MM.1S (cell line): ENCODE data around the gene CUBN.

Experiments used
- DNase-seq: peaks from one replicate; pipeline ENCODE4 v3.0.0-alpha.2; 2015
- H2AFZ ChIP-seq: fragments of 300-600 bp; sonication (generic); 2 replicates; pipeline ENCODE4 v1.6.0; 2016; ENCODE audit warnings: antibody characterized with exemption, low read length
- H3F3A ChIP-seq: fragments of 300-600 bp; sonication (generic); 2 replicates; pipeline ENCODE4 v1.6.1; 2016; ENCODE audit warnings: mild to moderate bottlenecking, antibody characterized with exemption, low read length, moderate library complexity, mixed read lengths; ENCODE audit not compliant: insufficient read depth
- H3K27ac ChIP-seq: fragments of 300-600 bp; sonication (generic); 2 replicates; pipeline ENCODE4 v1.5.1; 2016; ENCODE audit warnings: mild to moderate bottlenecking, low read length
- H3K27me3 ChIP-seq: fragments of 300-600 bp; sonication (generic); replicated peaks from 2 replicates; pipeline ENCODE4 v1.6.0; 2016; ENCODE audit warnings: low read length; ENCODE audit not compliant: insufficient read depth
- H3K36me3 ChIP-seq: fragments of 300-600 bp; sonication (generic); replicated peaks from 2 replicates; pipeline ENCODE4 v1.6.1; 2016; ENCODE audit warnings: mild to moderate bottlenecking, low read length, mixed read lengths; ENCODE audit not compliant: insufficient read depth
- H3K4me1 ChIP-seq: fragments of 300-600 bp; sonication (generic); 2 replicates; pipeline ENCODE4 v1.6.1; 2016; ENCODE audit warnings: low read length, mixed read lengths
- H3K4me2 ChIP-seq: fragments of 300-600 bp; sonication (generic); 2 replicates; pipeline ENCODE4 v1.6.0; 2016; ENCODE audit warnings: low read depth, low read length
- H3K4me3 ChIP-seq: fragments of 300-600 bp; sonication (generic); 2 replicates; pipeline ENCODE4 v1.5.1; 2016; ENCODE audit warnings: low read length, mixed read lengths
- H3K79me2 ChIP-seq: fragments of 300-600 bp; sonication (generic); 2 replicates; pipeline ENCODE4 v1.6.1; 2016; ENCODE audit warnings: mixed run types, low read length, mixed read lengths
- H3K9ac ChIP-seq: fragments of 300-600 bp; sonication (generic); 2 replicates; pipeline ENCODE4 v1.6.1; 2016; ENCODE audit warnings: low read length, mixed read lengths
- H3K9me2 ChIP-seq: fragments of 300-600 bp; sonication (generic); replicated peaks from 2 replicates; pipeline ENCODE4 v1.6.1; 2016; ENCODE audit warnings: mild to moderate bottlenecking, low read length, mixed read lengths; ENCODE audit not compliant: insufficient read depth
- H3K9me3 ChIP-seq: fragments of 300-600 bp; sonication (generic); replicated peaks from 2 replicates; pipeline ENCODE4 v1.6.1; 2016; ENCODE audit warnings: mild to moderate bottlenecking, low read length, mixed read lengths; ENCODE audit not compliant: insufficient read depth
- H4K20me1 ChIP-seq: fragments of 300-600 bp; sonication (generic); 2 replicates; pipeline ENCODE4 v1.6.1; 2016; ENCODE audit warnings: mild to moderate bottlenecking, low read length, moderate library complexity, mixed read lengths; ENCODE audit not compliant: insufficient read depth
- EZH2 ChIP-seq: fragments of 300-600 bp; sonication (generic); optimal IDR thresholded peaks from 2 replicates; pipeline ENCODE3; 2017; ENCODE audit warnings: low read depth, mild to moderate bottlenecking, antibody characterized with exemption, low read length, mixed read lengths
- EZH2phosphoT487 ChIP-seq: fragments of 300-600 bp; sonication (generic); IDR thresholded peaks from 2 replicates; pipeline ENCODE4 v1.6.1; 2018; ENCODE audit warnings: antibody characterized with exemption, low read length
- TF ChIP-seq, protein P1 (sequence below): fragments of 300-600 bp; sonication (generic); IDR thresholded peaks from 2 replicates; pipeline ENCODE4 v1.5.1; 2016; ENCODE audit warnings: antibody characterized with exemption, low read length, mixed read lengths

The CUBN gene

DNA sequence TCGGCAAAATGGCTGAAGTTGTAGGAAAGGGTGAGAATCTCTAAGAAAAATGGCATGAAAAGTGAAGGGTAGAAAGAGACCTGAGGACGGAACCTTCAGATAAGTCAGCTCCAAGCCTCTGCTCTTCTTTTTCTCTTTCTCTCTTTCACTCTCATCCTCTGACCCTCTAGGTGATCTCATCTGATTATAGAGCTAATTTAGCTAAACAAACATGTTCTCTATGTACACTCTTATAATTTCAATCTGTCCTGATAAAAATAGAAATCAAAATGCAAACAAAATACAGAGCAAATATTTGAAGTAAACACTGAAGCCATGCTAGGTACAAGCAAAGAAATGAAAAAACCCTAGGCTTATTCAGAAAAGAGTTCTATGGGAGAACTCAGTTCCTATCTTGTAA, 14.4 kb upstream of the CUBN start:
- Histone ChIP-seq H3K36me3 (no peaks in the 10 kb centered on the region), H3K27ac (no peak overlapping the region), H3K9me3 (no peaks in the 10 kb centered on the region), H3K27me3 (no peaks in the 10 kb centered on the region), H3K4me3 (no peak overlapping the region), H3K9ac (no peak overlapping the region), H3K4me2 (no peak overlapping the region), H4K20me1 (no peaks in the 10 kb centered on the region), H3K4me1 (no peaks in the 10 kb centered on the region), H2AFZ (no peak overlapping the region), H3K79me2 (no peaks in the 10 kb centered on the region), H3F3A (no peaks in the 10 kb centered on the region), H3K9me2 (no peaks in the 10 kb centered on the region)
- DNase-seq: no peak
- TF ChIP-seq, protein P1, sequence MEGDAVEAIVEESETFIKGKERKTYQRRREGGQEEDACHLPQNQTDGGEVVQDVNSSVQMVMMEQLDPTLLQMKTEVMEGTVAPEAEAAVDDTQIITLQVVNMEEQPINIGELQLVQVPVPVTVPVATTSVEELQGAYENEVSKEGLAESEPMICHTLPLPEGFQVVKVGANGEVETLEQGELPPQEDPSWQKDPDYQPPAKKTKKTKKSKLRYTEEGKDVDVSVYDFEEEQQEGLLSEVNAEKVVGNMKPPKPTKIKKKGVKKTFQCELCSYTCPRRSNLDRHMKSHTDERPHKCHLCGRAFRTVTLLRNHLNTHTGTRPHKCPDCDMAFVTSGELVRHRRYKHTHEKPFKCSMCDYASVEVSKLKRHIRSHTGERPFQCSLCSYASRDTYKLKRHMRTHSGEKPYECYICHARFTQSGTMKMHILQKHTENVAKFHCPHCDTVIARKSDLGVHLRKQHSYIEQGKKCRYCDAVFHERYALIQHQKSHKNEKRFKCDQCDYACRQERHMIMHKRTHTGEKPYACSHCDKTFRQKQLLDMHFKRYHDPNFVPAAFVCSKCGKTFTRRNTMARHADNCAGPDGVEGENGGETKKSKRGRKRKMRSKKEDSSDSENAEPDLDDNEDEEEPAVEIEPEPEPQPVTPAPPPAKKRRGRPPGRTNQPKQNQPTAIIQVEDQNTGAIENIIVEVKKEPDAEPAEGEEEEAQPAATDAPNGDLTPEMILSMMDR: no peak
- TF ChIP-seq EZH2: no peak
- TF ChIP-seq EZH2phosphoT487: no peak

DNA sequence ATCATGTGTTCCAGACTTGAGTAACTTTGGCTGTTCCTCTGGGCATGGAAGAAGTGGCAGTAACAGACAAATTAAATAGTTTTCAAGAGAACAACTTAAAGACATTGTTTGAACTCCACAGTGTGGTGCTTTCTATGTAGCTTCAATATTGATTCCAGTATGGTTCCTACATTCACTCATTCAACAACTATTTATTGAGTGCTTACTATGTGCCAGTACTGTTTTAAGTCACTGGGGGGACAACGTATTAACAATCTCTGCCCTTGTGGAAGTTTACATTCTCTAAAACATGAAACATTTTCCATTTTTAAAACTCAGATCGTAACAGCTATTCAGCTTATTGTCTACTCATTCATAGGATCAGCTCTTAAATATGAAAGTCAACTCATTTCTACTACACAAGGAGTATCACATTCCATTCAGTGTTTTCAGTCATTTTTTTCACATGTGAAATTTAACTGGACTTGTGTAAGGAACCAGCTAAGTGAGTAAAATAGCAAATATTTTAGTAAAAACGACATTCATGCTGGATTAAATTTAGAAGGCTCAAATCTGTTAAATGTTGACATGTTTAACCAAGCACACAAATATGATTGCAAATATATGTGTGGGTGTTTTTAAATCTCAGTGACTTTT, 13.6 kb upstream of the CUBN start:
- Histone ChIP-seq H3K36me3 (no peaks in the 10 kb centered on the region), H3K79me2 (no peaks in the 10 kb centered on the region), H3K4me1 (no peaks in the 10 kb centered on the region), H3K4me3 (no peak overlapping the region), H3K9me2 (no peaks in the 10 kb centered on the region), H3F3A (no peaks in the 10 kb centered on the region), H3K27me3 (no peaks in the 10 kb centered on the region), H3K4me2 (no peak overlapping the region), H2AFZ (no peak overlapping the region), H4K20me1 (no peaks in the 10 kb centered on the region), H3K9ac (no peak overlapping the region), H3K9me3 (no peaks in the 10 kb centered on the region), H3K27ac (no peak overlapping the region)
- no peak for DNase-seq
- TF ChIP-seq EZH2phosphoT487: no peak

GRCh38 chr10:17141504-17142229, 12.1 kb upstream of the CUBN start:
- Histone ChIP-seq H3K27ac (no peak overlapping the region), H3K9me3 (no peaks in the 10 kb centered on the region), H3K9ac (no peak overlapping the region), H3K4me1 (no peaks in the 10 kb centered on the region), H3K4me3 (no peak overlapping the region), H2AFZ (no peak overlapping the region), H3K36me3 (no peaks in the 10 kb centered on the region), H3K79me2 (no peaks in the 10 kb centered on the region), H3K9me2 (no peaks in the 10 kb centered on the region), H3K4me2 (no peak overlapping the region), H3F3A (no peaks in the 10 kb centered on the region), H4K20me1 (no peaks in the 10 kb centered on the region), H3K27me3 (no peaks in the 10 kb centered on the region)
- TF ChIP-seq, protein P1: no peak
- TF ChIP-seq EZH2: no peak
- no peak for TF ChIP-seq EZH2phosphoT487
- DNase-seq: no peak

DNA sequence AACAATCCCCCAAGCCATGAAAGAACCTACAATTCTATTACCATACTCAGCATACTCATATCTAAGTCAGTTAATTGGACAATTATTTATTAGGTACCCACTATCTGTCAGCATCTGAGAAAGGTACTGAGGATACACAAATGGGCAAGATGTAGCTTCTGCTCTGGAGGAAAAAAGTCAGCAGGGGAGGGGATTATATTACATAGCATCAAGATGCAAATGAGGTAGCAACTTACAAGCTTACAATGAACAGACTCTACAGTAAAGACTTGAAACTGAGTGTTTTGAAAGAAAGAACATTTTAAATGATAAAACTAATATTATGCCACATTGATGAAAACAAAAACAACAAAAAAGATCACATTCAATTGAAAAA, 10.8 kb upstream of the CUBN start:
- no peaks in the 10 kb centered on the region for H3K9me2 ChIP-seq
- no peaks in the 10 kb centered on the region for H3K27me3 ChIP-seq
- no peaks in the 10 kb centered on the region for H4K20me1 ChIP-seq
- no peaks in the 10 kb centered on the region for H3K9me3 ChIP-seq
- H3F3A ChIP-seq: no peaks in the 10 kb centered on the region
- no peak overlapping the region for H3K4me3 ChIP-seq
- TF ChIP-seq, protein P1: no peak
- TF ChIP-seq EZH2 (no peak), EZH2phosphoT487 (no peak)
- H2AFZ ChIP-seq: no peak overlapping the region
- H3K79me2 ChIP-seq: no peaks in the 10 kb centered on the region
- H3K9ac ChIP-seq: no peak overlapping the region
- H3K27ac ChIP-seq: no peak overlapping the region
- H3K4me2 ChIP-seq: no peak overlapping the region
- DNase-seq: no peak
- no peaks in the 10 kb centered on the region for H3K4me1 ChIP-seq
- H3K36me3 ChIP-seq: no peaks in the 10 kb centered on the region
